Stimulated activated naive B cell treated with anti-CD40 and anti-IgM and Interleukin-4, amounts not matched to agents 10 μg/mL and 1 μg/mL and 100 μg/mL, for 72 hours (primary cell): ENCODE results near the gene GAS7.

Experiments
- ATAC-seq, 2 donors: fragments of 150-1000 bp; cut with Tn5 transposase; replicated peaks; 2 replicates each; pipeline ENCODE4 v1.10.0; 2021; ENCODE audit warnings: moderate library complexity in 1 of 2
- DNase-seq: peaks from one replicate; pipeline ENCODE4 v3.0.0; 2021
- H3K27ac Mint-ChIP-seq: one replicate; pipeline ENCODE4 v1.8.0; 2022; ENCODE audit warnings: mild to moderate bottlenecking, mixed read lengths
- H3K27me3 Mint-ChIP-seq, 2 donors: one replicate each; pipeline ENCODE4 v1.8.0; 2022; ENCODE audit warnings: mixed read lengths in 2 of 2
- H3K36me3 Mint-ChIP-seq, 2 donors: one replicate each; pipeline ENCODE4 v1.8.0; 2022; ENCODE audit warnings: mixed read lengths in 2 of 2, mild to moderate bottlenecking in 1 of 2
- H3K4me1 Mint-ChIP-seq, 2 donors: one replicate each; pipeline ENCODE4 v1.8.0; 2022; ENCODE audit warnings: mixed read lengths in 2 of 2, mild to moderate bottlenecking in 1 of 2
- H3K4me3 Mint-ChIP-seq, 2 donors: one replicate each; pipeline ENCODE4 v1.8.0; 2022; ENCODE audit warnings: mild to moderate bottlenecking in 2 of 2, mixed read lengths in 2 of 2, moderate library complexity in 1 of 2
- H3K9me3 Mint-ChIP-seq, 2 donors: one replicate each; pipeline ENCODE4 v1.8.0; 2022; ENCODE audit warnings: mixed read lengths in 2 of 2, mild to moderate bottlenecking in 1 of 2

Gene GAS7

DNA sequence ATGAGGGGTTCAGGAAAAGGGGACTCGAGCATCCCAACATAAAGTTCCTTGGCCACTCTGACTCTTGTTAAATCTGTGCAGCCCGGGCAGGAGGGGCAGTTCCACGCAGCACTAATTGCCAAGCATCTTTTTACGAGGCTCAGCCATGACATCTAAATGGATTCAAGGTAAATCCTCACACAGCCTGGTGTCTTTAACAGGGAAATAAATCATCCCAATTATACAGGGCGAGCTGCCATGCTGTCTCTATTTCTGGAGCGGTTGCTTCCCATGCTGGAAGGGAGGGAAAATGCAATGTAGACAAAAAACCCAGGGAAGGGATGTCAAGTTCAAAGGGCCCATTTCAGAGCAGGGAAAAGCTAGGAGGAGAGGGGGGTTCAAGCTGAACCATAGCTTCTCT lies 110.0 kb downstream of the GAS7 start:
- Mint-ChIP-seq H3K27ac (no peak overlapping the region), H3K36me3 (peaks cover 5 to 6% of the 10 kb centered on the region in 2 donors), H3K27me3 (no peaks in the 10 kb centered on the region), H3K4me1 (peaks cover 24 to 35% of the 10 kb centered on the region in 2 donors), H3K9me3 (peaks cover 5 to 8% of the 10 kb centered on the region in 2 donors), H3K4me3 (no peak overlapping the region)
- DNase-seq (no peak), ATAC-seq (no peak)

DNA sequence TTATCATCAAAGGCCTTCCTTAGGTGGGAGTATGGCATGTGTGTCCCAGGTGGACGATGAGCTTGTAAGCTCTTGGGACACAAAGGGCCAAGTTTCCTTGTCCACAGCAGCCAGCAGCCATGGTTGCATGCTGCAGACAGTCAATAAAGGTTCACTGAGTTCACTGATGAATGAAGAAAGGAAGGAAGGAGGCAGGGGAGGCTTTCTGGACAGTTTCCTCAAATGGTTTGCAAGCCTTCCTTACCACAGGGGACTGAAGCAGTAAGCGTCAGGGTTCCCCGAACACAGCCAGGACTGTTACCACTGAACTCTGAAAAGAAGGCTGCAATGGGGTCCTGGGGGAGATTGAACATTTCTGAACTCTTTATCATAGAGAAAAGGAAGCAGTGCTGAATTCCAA lies 111.1 kb downstream of the GAS7 start:
- Mint-ChIP-seq H3K36me3 (peaks cover 1 to 9% of the 10 kb centered on the region in 2 donors), H3K9me3 (peaks cover 0 to 6% of the 10 kb centered on the region in 2 donors), H3K27me3 (no peaks in the 10 kb centered on the region), H3K4me3 (no peak overlapping the region), H3K4me1 (peaks cover 24 to 35% of the 10 kb centered on the region in 2 donors), H3K27ac (no peak overlapping the region)
- peak; percentile 54 to 58 for ATAC-seq
- no peak for DNase-seq

DNA sequence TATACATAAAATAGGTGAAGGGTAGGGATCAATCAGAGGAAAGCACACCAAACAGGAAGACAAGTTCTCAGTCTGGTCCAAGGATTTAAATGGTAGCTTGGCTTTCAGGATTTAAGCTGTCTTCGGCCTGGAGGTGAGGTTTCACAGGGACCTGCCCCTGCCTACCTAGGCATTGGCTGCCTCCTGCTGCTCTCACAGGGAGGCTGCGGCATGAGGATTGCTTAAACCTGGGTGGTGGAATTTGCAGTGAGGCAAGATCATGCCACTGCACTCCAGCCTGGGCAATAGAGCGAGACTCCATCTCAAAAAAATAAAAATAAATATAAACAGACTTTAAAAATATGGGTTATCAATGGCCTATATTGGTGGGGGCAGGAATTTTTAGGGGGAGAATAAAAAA lies 114.5 kb downstream of the GAS7 start:
- Mint-ChIP-seq H3K27me3 (no peaks in the 10 kb centered on the region), H3K9me3 (peaks cover 0 to 3% of the 10 kb centered on the region in 2 donors), H3K27ac (no peak overlapping the region), H3K4me1 (peaks cover 26 to 44% of the 10 kb centered on the region in 2 donors), H3K4me3 (no peak overlapping the region), H3K36me3 (peaks cover 1 to 11% of the 10 kb centered on the region in 2 donors)
- ATAC-seq = no peak
- DNase-seq = no peak

DNA sequence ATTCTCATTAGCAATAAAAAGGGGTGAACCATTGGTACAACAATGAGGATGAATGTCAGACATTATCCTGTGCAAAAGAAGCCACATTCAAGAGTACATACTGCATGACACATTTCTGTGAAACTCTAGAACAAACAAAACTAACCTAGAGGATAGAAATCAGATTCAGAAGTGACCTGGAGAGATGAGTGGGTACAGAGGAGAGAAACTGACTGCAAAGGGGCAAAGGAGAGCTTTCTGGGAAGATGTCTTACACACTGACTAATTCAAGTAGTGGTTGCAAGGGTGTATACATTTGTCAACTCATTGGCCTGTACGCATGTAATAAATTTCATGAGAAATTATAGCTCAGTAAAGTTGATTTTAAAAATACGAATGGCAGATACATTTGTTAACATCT lies 115.6 kb downstream of the GAS7 start:
- Mint-ChIP-seq H3K9me3 (peaks cover under 1 to 3% of the 10 kb centered on the region in 2 donors), H3K4me3 (no peak overlapping the region), H3K4me1 (peaks cover 27 to 52% of the 10 kb centered on the region in 2 donors), H3K27ac (no peak overlapping the region), H3K27me3 (no peaks in the 10 kb centered on the region), H3K36me3 (peaks cover 2 to 12% of the 10 kb centered on the region in 2 donors)
- no peak for ATAC-seq
- no peak for DNase-seq

DNA sequence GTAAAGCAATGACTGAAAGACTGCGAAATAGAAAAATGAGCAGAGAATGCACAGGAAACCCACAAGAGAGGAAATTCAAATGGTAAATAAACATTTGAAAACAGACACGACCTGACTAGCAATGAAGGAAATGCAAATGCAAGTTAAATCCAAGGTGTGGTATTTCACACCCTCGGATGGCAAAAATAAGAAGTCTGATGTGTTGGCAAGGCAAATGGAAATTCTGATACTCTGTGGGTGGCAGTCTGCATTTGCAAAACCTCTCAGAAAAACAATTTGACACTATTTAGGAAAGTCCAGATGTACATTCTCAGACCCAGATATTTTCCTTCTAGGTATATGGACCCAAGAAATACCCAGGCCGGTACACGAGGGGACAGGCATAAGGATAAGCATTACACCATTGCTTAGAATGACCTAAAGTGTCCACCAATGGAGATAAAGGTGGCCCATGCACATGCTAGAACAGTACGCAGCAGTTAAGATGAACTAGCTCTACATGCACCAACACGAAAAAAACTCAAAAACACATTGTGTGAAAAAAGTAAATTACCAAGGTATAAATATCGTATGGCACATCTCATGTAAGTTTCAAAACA lies 116.7 kb downstream of the GAS7 start:
- ATAC-seq = peak in 1 of 2 donors; percentile 31

DNA sequence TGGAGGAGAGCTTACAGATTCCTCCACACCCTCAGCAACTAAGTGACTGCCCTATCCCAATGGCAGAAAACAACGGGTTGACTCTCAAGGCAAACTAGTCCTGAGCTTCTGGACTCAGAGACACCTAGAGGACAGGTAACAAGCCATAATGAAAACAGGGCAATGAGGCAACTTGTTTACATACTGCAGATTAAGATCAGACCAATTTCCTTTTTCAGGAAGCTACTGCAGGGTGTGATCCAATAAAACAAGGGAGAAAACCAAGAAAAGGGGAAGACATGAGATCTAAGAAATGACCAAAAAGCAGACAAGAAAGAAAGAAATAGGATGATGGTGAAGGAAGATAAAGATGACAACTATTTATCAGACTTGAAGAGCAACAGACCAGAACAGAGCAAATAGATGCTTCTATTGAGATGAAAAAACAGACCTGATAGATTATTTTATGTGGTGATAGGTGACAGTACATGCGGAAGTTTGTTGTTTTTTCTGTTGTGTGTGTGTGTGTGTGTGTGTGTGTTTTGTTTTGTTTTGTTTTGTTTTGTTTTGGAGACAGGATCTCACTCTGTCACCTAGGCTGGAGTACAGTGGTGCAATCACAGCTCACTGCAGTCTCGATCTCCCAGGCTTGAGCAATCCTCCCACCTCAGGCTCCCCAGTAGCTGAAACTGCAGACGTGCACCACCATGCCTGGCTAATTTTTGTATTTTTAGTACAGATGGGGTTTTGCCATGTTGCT lies 120.7 kb downstream of the GAS7 start:
- peak overlapping the region; percentile 70 for H3K27ac Mint-ChIP-seq

More for the DNA sequence above, 116.7 kb downstream of the GAS7 start:
- H3K27me3 Mint-ChIP-seq = no peaks in the 10 kb centered on the region
- H3K4me1 Mint-ChIP-seq = peaks cover 21 to 45% of the 10 kb centered on the region in 2 donors
- H3K9me3 Mint-ChIP-seq = peaks cover 5 to 6% of the 10 kb centered on the region in 2 donors
- DNase-seq = no peak
- no peak overlapping the region for H3K4me3 Mint-ChIP-seq
- H3K36me3 Mint-ChIP-seq = peaks cover 6 to 16% of the 10 kb centered on the region in 2 donors
- no peak overlapping the region for H3K27ac Mint-ChIP-seq

DNA sequence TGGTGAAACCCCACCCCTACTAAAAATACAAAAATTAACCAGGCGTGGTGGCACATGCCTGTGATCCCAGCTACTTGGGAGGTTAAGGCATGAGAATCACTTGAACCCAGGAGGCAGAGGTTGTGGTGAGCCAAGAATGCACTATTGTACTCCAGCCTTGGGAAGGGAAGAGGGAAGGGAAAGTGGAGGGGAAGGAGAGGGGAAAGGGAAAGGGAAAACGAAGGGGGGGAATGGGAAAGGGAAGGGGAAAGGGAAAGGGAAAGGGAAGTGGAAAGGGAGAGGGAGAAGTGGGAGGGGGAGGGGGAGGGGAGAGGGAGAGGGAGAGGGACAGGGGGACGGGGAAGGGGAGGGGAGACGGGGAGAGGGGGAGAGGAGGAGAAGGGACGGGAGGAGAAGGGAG lies 122.5 kb downstream of the GAS7 start:
- no peak for ATAC-seq
- Mint-ChIP-seq H3K4me3 (no peak overlapping the region), H3K4me1 (peaks cover 15 to 36% of the 10 kb centered on the region in 2 donors), H3K9me3 (peaks cover 4 to 5% of the 10 kb centered on the region in 2 donors), H3K27me3 (no peaks in the 10 kb centered on the region), H3K27ac (no peak overlapping the region), H3K36me3 (peaks cover 4 to 5% of the 10 kb centered on the region in 2 donors)
- no peak for DNase-seq

More for the DNA sequence above, 120.7 kb downstream of the GAS7 start:
- DNase-seq (no peak), ATAC-seq (no peak)
- Mint-ChIP-seq H3K9me3 (peaks cover 4 to 5% of the 10 kb centered on the region in 2 donors), H3K27me3 (no peaks in the 10 kb centered on the region), H3K4me1 (peaks cover 14 to 36% of the 10 kb centered on the region in 2 donors), H3K36me3 (peaks cover 5 to 9% of the 10 kb centered on the region in 2 donors), H3K4me3 (no peak overlapping the region)

DNA sequence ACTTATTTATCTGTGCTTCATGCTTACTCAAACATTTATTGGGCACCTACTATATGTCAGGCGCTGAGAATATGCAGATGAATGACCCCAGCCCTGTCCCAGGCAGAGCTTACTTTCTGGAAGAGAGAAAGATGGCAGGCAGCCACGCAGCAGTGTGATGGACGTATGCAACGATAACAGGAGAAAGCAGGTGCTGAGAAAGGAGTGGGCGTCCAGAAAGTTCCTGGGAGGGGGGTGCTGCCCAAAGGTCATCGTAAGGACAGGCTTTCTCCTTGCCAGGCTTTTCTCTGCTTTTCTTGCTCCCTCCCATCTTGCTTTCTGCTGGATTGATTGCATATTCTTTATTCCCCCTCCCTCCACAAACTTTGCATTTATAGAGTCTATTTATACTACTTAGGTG lies 124.5 kb downstream of the GAS7 start:
- no peak for ATAC-seq
- Mint-ChIP-seq H3K4me1 (peaks cover 17 to 46% of the 10 kb centered on the region in 2 donors), H3K36me3 (peaks cover 4 to 5% of the 10 kb centered on the region in 2 donors), H3K9me3 (peaks cover 4 to 5% of the 10 kb centered on the region in 2 donors), H3K27me3 (no peaks in the 10 kb centered on the region), H3K27ac (no peak overlapping the region), H3K4me3 (no peak overlapping the region)
- no peak for DNase-seq

DNA sequence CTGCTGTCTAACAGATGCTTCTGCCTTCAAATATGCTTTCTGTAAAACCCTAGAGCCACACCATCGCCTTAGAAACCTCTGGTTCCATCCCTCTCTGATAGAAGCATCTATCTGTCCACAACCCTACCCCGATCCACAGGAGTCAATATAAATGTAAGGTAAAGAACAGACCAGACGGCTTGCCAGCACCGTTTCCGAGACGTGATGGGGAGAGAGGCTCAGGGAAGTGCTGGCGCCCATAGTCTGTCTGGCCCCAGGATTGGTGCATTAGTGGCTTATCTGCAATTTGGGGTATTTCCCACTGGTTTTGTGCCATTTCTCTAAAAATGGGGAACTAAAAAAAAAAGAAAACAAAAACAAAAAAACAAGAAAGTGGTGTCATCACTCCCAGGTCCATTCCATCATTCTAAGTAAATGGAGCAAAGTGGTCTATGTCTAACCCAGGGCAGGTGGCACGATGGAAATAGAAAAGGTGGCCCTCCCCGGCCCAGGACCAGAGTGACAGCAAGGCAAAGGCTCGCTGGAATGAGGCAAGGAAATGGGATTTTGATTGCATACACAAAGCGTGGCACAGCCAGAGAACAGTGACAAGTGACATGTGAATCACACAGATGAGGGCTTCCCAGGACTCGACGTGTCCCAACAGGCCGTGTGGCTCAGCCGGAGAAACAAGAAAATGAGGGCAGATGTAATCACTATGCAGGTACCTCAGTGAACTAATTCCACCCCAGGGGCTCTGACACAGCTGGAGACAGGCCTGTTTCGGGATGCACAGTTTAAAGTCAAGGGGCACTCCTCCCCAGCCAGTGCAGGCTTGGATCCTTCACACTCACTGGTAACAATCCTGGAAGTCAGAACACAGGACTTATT lies 125.6 kb downstream of the GAS7 start:
- peaks cover 16 to 41% of the 10 kb centered on the region in 2 donors for H3K4me1 Mint-ChIP-seq

DNA sequence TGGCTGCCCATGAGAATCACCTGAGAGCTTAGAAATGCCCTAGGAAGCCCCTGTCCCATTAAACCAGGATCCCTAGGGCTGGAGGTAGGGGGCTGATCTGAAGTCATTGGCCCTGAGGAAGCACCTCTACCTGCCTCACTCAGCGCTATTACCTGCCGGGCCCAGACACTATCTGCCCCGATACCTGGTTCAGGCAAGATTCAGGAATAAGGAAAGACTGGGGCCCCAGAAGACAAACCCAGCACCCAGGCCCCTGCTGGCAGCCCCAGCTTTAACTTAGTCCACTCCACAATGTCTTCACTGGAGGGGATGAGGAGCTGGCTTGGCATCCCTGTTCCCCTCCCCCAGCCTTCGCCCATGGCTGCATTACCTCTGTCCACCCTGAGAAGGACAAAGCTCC lies 126.3 kb downstream of the GAS7 start:
- DNase-seq (no peak), ATAC-seq (no peak)
- Mint-ChIP-seq H3K36me3 (no peaks in the 10 kb centered on the region), H3K4me3 (no peak overlapping the region), H3K4me1 (peaks cover 13 to 36% of the 10 kb centered on the region in 2 donors), H3K9me3 (no peaks in the 10 kb centered on the region), H3K27me3 (no peaks in the 10 kb centered on the region), H3K27ac (peak overlapping the region; percentile 75)

More for the DNA sequence above, 125.6 kb downstream of the GAS7 start:
- Mint-ChIP-seq H3K27ac (peak overlapping the region; percentile 51), H3K27me3 (no peaks in the 10 kb centered on the region), H3K36me3 (peaks cover 4% of the 10 kb centered on the region in 2 donors), H3K4me3 (no peak overlapping the region), H3K9me3 (peaks cover 3 to 4% of the 10 kb centered on the region in 2 donors)
- no peak for DNase-seq
- no peak for ATAC-seq

DNA sequence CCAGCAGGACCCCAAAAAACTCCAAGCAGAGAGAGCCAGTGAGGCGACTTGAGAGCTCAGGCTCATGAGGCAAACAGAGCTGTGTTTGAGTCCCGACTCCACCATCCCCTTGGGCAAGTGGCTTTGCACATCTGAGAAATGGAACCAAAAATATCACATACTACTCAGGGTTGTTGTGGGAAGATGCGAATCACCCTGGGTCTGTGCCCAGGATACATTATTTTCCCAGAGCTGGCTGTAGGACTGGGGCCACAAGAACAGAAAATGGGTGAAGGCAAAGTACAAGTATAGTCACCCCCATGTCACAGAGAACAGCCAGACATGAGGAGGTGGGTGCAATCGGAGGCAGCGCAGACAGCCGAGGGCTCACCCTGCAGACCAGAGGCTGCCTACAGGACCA lies 127.3 kb downstream of the GAS7 start:
- Mint-ChIP-seq H3K27ac (no peak overlapping the region), H3K4me3 (no peak overlapping the region), H3K9me3 (no peaks in the 10 kb centered on the region), H3K27me3 (no peaks in the 10 kb centered on the region), H3K36me3 (no peaks in the 10 kb centered on the region), H3K4me1 (peaks cover 13 to 36% of the 10 kb centered on the region in 2 donors)
- DNase-seq (no peak), ATAC-seq (no peak)

DNA sequence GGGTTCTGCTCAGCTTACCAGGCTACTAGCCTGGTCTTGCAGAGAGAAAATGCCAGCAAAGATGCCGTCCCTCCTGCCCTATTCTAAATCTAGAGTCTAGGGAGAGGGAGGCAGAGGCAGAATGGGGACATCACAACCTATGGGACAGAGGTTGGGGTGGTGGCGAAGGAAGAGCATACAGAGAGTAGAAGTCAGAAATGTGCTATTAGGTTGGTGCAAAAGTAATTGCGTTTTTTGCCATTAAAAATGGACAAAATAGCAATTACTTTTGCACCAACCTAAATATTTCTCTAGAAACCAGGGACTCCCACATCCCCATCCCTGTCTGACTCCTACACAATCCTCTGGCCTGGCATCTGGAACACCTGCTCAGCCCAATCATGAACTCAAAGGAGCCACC lies 127.7 kb downstream of the GAS7 start:
- H3K27me3 Mint-ChIP-seq = no peaks in the 10 kb centered on the region
- peaks cover 0 to 3% of the 10 kb centered on the region in 2 donors for H3K9me3 Mint-ChIP-seq
- H3K36me3 Mint-ChIP-seq = peaks cover 2% of the 10 kb centered on the region in 2 donors
- ATAC-seq (no peak), DNase-seq (no peak)
- no peak overlapping the region for H3K27ac Mint-ChIP-seq
- H3K4me3 Mint-ChIP-seq = no peak overlapping the region
- H3K4me1 Mint-ChIP-seq = peaks cover 13 to 36% of the 10 kb centered on the region in 2 donors

DNA sequence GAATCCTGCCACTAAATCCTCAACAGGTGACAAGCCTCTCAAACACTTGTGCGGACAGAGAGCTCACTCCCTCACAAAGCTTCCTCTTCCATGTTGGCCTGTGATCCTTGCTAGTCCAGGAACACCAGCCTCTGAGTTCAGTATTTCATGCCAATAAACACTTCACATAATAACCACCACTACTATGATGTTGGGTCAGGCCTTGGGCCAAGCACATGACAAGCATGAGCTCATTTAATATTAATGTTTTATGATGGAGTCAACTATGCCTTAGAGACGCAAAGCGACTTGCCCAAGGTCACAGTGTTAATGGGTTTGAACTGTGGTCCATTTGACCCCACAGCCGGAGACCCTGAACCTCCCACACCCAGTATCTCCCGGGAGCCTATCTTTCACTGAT lies 129.1 kb downstream of the GAS7 start:
- H3K36me3 Mint-ChIP-seq = peaks cover 4 to 11% of the 10 kb centered on the region in 2 donors
- no peak overlapping the region for H3K4me3 Mint-ChIP-seq
- H3K27ac Mint-ChIP-seq = no peak overlapping the region
- no peak for ATAC-seq
- no peaks in the 10 kb centered on the region for H3K27me3 Mint-ChIP-seq
- no peak for DNase-seq
- peaks cover 15 to 37% of the 10 kb centered on the region in 2 donors for H3K4me1 Mint-ChIP-seq
- H3K9me3 Mint-ChIP-seq = peaks cover 5 to 9% of the 10 kb centered on the region in 2 donors

DNA sequence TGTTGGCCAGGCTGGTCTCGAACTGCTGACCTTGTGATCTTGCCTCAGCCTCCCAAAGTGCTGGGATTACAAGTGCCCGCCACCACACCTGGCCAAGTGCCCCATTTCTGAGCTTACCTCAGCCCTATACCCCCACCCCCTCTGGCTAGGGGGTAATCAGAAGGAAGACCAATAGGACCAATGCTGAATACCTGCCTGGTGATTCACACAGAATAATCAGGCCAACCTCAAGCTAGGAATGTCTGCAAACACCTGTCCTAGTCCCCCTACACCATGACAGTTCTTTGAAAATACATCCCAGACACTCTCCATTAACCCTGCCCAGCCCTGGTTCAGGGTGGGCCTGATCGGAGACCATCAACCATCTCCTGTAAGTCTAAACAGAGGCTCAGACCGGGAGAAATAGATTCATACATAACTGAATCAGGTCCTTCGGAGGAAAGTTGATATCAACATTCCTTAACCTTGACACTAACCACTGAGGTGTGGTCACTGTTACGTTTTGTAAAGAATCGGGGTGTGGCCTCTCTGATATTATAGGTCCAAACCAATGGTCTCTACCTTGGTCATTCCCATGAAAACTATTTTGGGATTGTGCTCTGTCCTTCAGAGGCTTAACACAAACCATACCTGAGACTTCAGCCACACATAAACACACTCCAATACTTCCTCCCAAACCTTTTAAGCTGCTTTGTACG lies 130.8 kb downstream of the GAS7 start:
- no peaks in the 10 kb centered on the region for H3K27me3 Mint-ChIP-seq
- H3K4me1 Mint-ChIP-seq = peaks cover 24 to 42% of the 10 kb centered on the region in 2 donors
- ATAC-seq (no peak), DNase-seq (no peak)
- H3K9me3 Mint-ChIP-seq = peaks cover 5 to 9% of the 10 kb centered on the region in 2 donors
- no peak overlapping the region for H3K27ac Mint-ChIP-seq
- peaks cover 4 to 12% of the 10 kb centered on the region in 2 donors for H3K36me3 Mint-ChIP-seq
- H3K4me3 Mint-ChIP-seq = no peak overlapping the region
